ENCODE results near the gene TMTC1.

Gene TMTC1

DNA sequence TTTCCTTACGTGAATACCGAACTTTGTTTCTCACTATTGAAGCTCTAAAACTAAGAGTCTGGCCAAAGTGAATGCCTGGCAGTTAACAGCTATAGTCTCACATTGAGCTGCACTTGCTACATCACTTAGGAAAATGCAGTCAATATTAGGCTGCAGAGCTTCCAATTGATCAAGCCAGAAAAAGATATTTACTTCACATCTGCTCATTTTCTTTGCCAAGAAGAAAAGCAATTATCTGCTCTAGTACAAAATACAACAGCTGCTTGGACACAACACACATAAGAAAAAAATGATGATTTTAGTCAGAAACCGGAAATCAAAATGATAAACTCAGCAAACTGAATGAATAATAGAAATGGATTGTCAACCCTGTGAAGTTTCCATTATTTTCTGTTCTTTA, 45.4 kb downstream of the TMTC1 start:
- DNase-seq = no peak

DNA sequence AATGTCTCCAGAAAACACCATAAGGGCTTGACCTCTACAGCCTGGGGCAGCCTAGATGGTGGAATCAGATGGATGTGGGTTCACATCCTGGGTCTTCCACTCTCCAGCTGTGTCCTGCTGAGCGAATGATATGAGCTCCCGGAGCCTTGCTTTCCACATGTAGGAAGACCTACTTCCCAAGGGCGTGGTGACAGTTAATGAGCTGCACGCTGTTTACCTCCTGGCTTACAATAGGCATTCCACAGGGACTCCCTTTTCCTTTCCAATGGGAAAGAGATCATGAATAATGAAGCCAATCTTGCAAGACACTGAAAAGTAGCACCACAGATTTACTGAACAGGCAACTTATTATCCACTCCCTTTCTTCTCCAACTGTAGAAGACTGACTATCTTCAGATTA, 46.1 kb downstream of the TMTC1 start:
- DNase-seq = no peak

- DNase-seq = no peak
Observed at GRCh38 chr12:29735604-29736003, 48.1 kb downstream of the TMTC1 start.

DNA sequence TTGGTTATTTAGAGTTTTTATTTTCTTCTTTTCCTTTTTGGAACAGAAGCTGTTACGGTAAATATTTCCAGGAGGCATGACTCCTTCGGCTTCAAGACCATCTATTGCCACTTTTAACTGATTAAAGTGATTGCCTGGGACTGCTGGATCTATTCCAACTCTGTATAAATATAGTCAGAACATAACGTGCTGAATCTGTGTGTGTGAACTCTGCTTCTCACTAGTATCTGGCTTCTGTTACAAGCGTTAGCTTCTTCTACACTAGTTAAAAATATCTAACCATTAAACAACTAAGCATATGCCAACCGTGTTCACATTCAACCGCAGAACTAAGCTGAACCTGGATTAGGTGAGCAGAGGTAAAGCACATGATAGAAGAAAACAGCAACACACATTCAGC, 49.0 kb downstream of the TMTC1 start:
- DNase-seq = no peak

- DNase-seq = no peak
Observed at GRCh38 chr12:29734305-29734704, 49.4 kb downstream of the TMTC1 start.

DNA sequence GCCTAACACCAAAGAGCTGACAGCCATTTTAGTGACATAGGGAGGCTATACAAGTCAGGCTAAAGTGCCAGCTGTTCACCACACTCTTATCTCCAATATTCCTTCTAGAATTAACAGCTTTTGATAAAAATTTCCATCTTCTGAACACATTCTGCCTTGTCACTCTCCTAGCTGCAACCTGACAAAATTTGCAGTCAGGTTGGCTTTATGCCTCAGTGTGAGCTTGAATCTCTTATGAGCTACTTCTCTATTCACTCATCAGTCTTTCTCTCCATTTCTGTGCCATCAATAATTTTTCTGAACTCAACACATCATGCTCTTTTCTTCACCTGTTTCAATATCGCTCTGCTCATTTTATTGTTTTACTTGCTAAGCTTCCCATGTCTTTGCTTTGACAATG, 50.2 kb downstream of the TMTC1 start:
- no peak for DNase-seq

DNA sequence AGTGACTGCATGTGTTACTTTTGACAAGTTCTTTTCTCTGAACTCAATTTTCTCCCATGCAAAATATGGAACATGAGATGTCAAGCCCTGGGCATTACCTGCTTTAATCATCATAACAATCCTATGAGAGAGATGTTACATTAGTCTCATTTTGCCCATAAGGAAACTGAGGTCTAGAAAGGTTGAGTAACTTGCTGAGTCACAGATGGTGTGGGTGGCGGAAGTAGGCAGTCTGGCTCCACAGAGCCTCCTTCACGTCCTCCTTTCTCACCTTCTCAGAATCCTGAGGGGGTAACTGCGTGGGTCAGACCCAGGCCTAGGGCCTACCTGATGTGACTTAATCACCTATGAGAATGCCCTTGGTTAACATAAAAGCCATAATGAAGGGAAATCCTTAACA, 50.7 kb downstream of the TMTC1 start:
- no peak for DNase-seq

DNA sequence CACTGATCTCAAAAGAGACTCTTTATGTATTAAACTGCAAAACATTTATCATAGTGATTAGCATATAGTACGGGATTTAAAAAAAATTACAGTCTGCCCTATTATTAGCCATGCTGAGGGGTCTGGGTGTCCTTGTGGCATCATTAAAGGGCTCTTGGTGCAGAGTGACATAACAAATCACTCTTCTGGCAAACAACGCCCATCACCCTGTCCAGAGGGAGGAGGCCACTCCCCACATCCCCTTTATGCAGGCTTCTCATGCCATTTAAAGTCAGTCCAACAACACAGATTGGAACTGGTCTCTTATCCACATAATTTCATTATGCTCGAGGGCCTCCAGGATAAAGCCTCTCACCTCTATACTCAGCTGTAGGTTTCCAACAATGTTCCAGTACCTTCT, 51.1 kb downstream of the TMTC1 start:
- no peak for DNase-seq

- no peak for DNase-seq
Observed at GRCh38 chr12:29732191-29732590, 51.6 kb downstream of the TMTC1 start.

GRCh38 chr12:29731591-29731990, 52.2 kb downstream of the TMTC1 start:
- DNase-seq = no peak

- no peak for DNase-seq
Observed at GRCh38 chr12:29730481-29730880, 53.3 kb downstream of the TMTC1 start.

DNA sequence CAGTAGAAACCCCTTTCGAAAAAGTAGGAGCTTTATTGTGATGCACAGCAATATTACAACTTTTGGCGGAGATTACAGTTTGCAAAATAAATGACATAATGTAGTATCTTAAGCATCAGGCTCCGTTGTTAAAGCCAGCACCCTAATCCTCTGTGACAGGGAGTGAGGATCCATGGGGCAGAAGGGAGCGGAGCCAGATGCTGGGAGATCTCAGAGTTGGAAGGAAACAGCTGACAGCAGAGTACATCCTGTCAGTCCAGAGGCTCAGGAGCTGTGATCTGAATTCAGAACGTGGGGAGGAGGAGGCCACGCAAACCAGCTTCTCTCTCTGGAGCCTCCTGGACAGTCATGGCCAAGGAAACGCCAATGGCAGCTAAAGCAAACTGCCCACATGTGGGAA, 55.7 kb downstream of the TMTC1 start:
- no peak for DNase-seq

GRCh38 chr12:29726741-29727348, 56.9 kb downstream of the TMTC1 start:
- no peak for DNase-seq

- no peak for DNase-seq
Observed at GRCh38 chr12:29726321-29726692, 57.4 kb downstream of the TMTC1 start.

GRCh38 chr12:29725587-29726320, 58.0 kb downstream of the TMTC1 start:
- DNase-seq = no peak

DNA sequence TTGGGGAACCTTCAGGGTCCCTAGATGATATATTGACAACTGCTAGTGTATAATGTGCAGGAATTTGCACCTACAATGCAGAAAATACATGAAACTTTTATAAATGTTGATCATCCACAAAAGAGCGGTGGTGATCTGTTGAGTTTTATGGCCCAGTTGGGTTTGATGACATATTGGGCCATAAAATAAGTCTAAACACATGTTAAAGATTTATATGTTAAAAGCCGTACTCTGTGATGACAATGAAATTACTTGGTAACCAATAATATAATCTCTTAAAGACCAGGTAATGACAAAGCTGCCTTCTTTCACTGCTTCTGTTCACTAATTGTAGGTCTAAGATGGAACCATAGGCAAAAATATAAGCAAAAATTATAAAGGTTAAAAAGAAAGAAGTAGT, 61.6 kb downstream of the TMTC1 start:
- no peak for DNase-seq

DNA sequence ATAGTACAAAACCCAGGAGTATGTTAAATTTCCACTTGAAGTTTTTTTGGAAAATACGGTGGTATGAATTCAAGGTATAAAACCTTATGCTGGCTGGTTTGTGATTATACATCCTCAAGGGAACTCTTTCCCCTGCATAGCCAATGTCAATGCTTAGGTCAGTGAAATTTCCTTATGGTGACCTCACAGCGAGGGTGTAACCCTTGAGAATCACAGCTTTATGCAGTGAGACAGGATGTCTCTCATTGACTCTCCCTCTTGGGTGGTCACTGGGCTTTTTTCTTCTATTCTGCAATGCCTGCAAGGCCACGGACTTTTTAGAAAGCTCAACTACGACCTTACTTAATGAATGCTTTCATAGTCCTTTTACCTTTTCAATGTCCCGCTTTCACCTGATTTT, 64.4 kb downstream of the TMTC1 start:
- no peak for DNase-seq

DNA sequence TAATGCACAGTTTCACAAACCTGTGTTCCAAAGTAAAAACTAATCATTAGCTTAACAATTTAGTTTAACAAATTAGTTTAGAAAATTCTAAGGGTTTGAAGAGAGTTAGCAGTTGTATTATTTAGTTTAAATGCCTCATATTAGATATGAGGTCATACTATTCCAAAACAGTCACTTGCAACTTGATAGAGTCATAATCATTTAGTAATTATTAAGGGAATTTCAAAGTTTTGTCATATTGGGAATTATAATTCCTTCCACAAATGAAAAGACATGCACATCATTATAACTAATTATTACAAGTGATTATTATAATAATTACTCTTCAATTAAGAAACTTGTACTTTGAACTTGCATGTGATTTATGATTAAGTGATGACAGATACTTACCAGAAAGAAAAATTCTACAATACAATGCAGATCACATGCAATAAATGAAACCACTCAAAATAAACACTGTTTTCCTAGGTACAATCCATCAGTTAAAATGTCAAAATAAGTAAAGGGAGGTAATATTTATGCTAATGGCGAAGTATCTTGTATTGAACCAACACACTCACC, 66.1 kb downstream of the TMTC1 start:
- no peak for DNase-seq

DNA sequence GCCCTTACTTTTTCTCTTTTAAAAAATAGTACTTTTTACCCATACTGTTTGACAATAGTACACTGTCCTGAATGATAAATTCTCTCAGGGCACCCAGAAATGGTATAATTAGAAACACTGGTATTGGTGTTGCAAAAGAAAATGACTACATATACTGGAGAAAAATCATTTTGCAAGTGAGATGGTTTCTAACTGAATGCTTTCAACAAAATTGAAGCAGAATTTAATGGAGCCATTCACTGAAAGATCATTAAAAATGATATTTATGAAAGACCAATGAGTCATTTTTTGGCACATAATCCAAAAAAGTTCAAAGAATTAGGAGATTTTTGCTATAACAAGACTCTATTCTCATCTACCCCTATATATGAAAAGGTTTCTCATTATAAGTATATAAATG, 68.8 kb downstream of the TMTC1 start:
- DNase-seq = no peak

DNA sequence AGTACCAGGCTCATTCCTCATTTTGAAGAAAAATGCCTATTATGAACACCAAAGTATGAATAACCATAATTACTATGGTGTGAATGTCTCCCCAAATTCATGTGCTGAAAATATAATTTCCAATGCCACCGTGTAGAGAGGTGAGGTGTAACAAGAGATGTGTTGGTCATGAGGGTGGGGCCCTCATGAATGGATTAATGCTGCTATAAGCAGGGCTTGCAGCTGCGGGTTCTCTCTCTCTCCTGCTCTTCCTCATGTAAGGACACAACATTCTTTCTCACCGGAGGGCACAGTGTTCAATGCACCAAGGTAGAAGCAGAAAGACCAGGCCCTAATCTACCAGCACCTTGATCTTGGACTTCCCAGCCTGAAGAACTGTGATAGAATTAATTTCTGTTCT, 70.0 kb downstream of the TMTC1 start:
- no peak for DNase-seq

GRCh38 chr12:29711381-29711780, 72.4 kb downstream of the TMTC1 start:
- no peak for DNase-seq

DNA sequence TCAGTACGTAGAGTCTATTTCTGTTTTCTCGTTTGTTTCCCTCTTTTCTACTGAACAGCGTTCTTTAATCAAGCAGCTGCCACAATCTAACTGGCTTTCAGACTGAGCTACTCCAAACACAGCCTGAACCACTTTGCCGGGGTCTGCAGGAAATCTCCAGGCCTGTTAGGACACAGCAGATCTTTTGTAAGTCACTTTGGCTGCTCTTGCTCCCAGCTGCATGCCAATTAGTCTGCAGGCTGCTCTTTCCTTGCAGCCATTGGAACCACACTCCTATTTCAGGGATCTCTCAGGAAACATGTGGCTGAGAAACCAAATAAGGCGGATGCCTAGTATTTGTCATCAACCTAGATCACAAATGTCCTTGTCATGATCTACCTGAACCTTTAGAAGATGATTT, 73.6 kb downstream of the TMTC1 start:
- DNase-seq = no peak

GRCh38 chr12:29709496-29710040, 74.2 kb downstream of the TMTC1 start:
- DNase-seq = no peak

GRCh38 chr12:29709054-29709453, 74.7 kb downstream of the TMTC1 start:
- no peak for DNase-seq

DNA sequence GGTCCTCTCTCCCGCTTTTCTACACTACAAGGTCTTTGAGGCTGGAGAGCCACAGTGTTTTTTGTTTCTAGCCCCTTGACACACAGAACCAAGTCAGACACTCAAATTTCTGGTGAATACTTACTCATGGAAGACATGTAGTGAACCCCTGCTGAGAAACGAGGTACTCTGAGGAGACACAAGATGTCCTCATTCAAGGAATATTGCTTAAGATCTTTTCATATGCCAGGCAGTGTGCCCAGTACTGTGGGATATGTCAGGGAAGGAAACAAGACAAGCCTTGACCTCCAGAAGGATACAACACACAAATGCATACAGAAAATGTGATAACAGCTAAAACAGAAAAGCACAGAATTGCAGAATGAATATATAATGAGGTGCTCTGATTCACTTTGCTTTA, 75.9 kb downstream of the TMTC1 start:
- DNase-seq = no peak
